Muscle of back (tissue), 11 donors: ENCODE data around the gene ANKRD55. TPM values are rescaled to one million over a fixed set of nuclear protein-coding genes. Genes with fewer than 3 reads are reported as not detected.
"Not testable (repeated sequence)": the region's sequence is repeated elsewhere in the genome, so short reads cannot be mapped to it uniquely, and the experiment has no call there.

Source experiments
- DNase-seq, 3 donors: peaks; one replicate each; pipeline versions ENCODE4 v3.0.0 to v3.0.0-alpha.2; 2013
- polyA plus RNA-seq, 10 donors: library from polyadenylated mRNA; unstranded; fragments of 120-200 nt; gene quantifications; one replicate each; pipeline ENCODE4 v1.2.1, GENCODE V29; 2013; ENCODE audit not compliant: insufficient read length in 10 of 10

The ANKRD55 gene
- polyA plus RNA-seq, 10 donors, result 0.23 to 1.2 (median 0.45) TPM; not detected in 3

DNA sequence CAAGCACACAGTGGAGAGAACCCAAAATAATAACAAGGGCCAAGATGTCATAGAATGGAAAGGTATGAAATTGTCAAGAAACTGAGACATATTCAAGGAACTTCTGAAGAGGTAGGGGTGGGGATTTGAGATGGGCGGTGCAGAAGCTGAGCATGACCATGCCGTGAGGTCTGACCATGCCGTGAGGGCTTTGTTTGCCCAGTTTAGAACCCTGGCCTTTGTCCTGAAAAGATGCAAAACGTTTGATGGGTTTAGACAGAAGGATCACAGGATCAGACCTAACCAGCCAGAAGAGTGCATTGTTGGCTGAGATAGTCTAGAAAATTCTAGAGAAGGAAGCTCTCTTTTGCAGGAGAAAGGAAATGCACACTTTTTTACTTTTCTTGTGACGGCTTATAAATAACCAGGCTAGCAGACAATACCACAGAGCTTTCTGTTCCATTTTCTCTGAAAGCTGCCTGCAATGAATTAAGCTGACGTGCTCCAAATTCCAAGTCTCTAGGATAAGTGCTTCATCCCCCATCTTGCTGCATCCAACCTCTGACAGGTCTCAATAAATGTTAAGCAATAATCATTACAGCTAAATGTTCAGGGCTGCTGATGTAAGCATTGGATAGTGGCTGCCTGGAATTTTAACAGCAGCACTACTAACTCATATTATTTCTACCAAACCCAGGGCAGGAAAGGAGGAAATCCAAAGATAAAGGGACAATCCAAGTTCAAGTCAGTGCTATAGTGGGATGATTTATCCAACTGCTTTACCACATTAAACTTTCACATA lies 127.4 kb downstream of the ANKRD55 start:
- DNase-seq, result peak in 2 of 3 donors; percentile 61 to 66

DNA sequence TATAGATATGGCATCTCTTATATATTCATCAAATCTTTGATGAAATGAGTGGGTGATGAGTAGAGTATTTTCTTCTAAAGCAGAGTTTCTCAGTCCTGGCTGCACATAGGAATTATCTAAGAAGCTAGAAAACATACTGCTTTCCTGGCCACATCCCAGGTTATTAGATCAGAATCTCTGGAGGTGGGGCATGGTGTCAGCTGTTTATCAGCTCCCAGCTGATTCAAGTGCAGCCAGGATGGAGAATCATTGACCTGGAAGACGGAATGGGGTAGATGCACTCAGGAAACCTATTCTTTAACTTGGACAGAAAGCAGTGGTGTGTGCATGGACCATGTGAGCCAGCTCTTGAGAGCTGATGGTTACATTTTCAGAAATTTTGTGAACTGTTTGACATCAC lies 130.2 kb downstream of the ANKRD55 start:
- DNase-seq, result peak in 1 of 3 donors; percentile 67

DNA sequence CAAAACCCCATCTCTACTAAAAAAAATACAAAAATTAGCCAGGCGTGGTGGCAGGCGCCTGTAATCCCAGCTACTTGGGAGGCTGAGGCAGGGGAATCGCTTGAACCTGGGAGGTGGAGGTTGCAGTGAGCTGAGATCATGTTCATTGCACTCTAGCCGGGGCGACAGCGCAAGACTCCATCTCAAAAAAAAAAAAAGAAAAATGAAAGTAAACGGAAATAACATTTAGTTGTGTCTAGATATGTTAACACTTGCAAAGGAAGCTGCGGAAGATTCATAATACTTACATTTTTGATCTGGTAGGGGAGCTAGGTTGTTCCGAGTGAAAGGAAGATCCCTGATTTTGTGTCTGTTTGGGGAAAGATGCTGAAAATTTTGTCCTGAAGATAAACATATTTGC lies 130.9 kb downstream of the ANKRD55 start:
- not testable (repeated sequence) for DNase-seq

DNA sequence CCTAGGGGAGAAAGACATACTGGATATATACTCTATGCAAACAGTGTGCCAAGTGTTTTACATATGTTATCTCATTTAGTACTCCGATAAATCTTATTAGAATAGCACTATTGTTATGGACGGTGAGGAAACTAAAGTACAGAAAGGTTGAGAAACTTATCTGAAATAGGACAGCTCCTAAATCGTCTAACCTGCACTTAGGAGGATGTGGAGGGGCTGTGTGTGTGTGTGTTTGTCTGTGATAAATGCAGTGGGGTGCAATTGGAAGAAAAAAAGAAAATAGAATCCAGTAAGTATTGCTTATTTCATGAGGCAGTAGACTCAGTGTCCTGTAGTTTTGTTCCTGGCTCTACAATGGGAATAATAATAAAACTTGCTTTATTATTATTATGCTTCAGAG lies 131.9 kb downstream of the ANKRD55 start:
- no peak for DNase-seq

DNA sequence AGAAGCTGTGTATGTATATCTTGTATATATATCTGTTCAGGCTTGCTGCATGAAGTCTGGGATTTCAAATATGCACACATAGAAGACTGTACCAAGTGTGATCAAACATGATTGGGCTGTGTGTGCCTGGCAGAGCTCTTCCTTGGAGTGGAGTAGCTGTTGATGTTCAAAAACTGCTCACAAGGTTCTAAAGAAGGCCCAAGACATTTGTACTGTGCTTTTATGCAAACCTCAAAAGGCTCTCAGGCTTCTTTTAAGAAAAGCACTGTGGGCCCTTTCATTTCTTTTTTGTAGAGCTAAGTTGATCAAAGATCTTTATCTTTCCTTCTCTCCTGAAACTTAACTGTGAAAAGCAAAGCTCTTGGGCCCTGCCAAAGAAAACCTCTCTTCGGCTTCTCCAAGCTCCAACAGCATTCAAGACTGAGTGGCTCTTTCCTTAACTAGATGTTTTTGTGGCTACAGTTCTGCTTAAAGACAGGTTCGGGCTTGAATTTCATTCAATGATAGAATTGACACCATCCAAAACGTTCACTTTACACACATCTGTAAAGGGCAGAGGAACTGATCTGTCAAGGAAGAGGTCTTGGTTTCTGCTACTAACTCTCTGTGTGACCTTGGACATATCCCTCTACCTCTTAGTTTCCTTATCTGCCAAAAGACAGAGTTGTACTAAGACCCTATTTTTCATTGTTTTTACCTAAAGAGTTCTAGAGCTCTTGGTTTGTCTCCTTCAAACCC lies 132.5 kb downstream of the ANKRD55 start:
- DNase-seq, result no peak

DNA sequence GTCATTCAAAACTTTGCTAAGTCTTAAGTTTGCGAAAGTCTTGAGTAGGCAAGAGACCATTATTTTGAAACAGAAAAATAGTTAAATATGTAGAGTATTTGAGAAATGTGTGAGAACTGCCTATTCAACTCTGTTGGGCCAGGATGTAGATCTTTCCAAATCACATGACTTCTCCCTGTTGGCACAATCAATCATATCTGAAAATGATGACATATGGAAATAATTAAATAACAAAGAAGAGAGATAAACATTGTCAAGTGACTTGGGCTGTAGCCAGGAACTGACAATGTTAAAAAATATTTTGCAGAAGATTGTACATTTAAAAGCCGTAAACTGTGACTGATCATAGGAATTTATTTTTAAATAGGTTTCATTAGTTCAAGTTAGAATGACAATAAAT lies 133.8 kb downstream of the ANKRD55 start:
- peak; percentile 76 to 88 (median 88) for DNase-seq

DNA sequence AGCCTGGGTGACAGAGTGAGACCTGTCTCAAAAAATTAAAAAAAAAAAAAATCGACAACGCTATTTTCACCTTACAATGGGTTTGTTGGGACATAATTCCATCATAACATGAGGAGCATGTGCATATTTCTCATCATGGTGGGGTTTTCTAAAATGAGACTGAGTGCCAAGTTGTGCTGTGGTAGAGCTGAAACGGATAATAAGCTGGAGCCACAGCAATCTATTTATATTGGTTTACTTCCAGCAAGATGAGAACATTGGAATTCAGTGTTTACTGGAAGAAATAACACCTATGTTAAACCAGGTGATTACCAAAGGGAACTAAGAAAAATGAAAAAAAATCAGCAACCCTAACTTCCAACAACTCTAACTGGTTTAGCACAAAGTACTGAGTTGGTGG lies 136.1 kb downstream of the ANKRD55 start:
- DNase-seq, result no peak

DNA sequence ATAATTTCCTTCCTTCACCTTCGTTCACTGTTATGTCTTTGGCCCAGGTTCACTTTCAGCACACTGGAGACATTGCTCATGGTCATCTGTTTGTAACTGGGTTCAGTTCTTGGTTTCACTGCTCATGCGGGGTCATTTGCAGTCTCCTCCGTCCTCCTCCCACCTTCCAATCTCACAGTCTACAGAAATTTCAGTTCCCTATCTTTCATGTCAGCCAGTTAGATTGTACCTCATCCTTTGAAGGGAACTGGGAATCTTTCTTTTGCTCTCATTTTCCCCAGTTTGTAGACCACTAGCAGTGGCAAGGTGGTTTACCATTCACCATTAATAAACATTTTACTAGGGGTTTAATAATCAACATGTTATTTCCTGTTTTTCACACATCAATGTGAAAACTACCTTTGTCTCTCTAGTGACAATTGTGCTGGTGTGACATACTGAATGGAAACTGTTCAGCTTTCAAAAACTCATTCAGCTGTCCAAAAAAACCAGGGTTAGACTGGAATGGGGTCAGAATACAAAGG lies 137.5 kb downstream of the ANKRD55 start:
- no peak for DNase-seq

DNA sequence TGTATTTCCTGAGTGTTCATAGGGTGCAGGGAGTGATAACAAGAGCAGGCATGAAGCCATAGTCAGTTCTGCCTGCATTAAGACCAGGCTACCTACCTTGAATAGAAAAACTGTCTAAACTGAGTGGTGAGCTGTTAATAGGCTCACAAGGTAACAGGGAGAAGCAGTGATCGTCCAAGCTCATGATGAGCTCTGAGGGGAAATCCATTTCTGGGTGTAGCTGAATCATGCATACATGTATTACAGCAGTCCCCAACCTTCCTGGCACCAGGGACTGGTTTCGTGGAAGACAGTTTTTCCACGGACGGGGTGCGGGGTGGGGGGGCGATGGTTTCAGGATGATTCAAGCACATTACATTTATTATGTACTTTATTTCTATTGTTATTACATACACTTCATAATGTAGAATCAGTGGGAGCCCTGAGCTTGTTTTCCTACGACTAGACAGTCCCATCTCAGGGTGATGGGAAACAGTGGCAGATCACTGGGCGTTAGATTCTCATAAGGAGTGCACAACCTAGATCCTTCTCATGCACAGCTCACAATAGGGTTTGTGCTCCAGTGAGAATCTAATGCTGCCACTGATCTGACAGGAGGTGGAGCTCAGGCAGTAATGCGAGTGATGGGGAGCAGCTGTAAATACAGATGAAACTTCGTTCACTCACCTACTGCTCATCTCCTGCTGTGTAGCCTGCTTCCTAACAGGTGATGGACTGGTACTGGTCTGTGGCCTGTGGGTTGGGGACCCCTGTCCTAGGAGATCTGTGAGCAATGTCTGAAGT lies 138.4 kb downstream of the ANKRD55 start:
- no peak for DNase-seq

DNA sequence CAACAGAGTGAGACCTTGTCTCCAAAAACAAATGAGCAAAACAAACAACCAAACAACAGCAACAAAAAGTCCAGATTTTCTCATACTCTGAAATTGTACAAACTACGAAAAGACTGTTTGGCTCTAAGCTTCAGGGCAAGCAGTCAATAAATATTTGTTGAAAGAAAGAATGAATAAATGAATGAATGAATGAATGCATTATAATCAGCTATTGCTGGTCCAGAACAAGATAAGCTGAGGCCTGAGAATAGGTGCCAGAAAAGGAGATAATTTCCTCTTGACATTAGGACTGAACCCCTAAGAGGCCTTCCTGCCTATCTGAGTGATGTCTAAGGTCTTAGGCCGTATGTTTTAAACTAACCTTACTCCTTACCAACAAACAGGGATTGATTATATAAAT lies 139.2 kb downstream of the ANKRD55 start:
- DNase-seq, result no peak

DNA sequence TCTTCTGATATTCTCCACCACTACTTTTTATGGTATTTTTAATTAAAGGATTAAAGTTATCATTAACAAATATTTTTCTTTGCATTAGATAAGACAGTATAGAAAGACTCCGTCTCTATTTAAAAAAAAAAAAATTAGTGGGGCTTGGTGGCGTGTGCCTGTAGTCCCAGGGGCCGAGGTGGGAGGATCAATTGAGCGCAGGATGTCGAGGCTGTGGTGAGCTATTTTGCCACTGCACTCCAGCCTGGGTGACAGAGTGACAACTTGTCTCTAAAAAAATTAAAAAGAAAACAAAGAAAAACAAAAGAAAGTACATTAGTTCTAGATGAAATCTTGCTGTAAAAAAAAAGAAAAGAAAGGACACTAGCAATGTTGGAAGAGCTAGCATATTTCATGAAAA lies 141.0 kb downstream of the ANKRD55 start:
- no peak for DNase-seq

DNA sequence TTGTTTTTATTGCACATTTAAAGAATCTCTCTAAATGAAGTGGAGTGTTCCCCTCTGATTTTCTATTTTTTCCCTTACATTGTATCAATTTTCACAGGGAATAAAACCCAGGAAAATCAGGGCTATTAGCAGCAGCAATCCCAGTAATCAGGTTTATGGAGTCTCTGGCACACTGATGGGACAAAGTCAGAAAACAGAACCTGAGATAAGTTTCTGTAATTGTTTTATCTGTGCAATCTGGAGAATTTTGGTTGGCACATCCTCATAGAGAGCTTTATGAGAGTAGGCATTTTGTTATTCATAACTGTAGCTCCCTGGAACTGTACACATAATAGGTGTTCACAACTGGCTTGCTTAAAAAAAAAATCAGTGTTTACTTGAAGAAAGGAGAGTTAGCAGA lies 141.5 kb downstream of the ANKRD55 start:
- no peak for DNase-seq

DNA sequence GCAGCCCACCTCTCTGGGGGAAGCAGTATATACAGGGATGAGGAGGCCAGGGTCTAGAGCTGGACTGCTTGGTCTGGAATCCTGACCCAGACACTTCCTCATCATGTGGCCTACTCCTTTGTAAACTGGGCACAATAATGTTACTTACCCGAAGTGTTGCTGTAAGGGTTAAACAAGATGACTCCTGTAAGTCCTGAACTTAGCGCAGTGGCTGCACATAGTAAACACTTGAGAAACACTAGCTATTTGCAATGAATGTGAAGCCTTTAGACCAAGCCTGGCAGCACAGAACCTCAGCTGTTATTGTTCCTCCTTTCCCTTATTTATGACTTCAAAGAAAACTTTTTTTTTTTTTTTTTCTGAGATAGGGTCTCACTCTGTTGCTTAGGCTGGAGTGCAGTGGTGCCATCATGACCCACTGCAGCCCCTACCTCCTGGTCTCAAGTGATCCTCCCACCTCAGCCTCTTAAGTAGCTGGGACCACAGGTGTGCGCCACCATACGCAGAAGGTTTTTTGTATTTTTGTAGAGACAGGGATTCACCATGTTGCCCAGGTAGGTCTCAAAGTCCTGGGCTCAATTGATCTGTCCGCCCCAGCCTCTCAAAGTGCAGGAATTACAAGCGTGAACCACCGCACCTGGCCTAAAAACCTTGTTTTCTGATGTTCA lies 142.2 kb downstream of the ANKRD55 start:
- no peak for DNase-seq

DNA sequence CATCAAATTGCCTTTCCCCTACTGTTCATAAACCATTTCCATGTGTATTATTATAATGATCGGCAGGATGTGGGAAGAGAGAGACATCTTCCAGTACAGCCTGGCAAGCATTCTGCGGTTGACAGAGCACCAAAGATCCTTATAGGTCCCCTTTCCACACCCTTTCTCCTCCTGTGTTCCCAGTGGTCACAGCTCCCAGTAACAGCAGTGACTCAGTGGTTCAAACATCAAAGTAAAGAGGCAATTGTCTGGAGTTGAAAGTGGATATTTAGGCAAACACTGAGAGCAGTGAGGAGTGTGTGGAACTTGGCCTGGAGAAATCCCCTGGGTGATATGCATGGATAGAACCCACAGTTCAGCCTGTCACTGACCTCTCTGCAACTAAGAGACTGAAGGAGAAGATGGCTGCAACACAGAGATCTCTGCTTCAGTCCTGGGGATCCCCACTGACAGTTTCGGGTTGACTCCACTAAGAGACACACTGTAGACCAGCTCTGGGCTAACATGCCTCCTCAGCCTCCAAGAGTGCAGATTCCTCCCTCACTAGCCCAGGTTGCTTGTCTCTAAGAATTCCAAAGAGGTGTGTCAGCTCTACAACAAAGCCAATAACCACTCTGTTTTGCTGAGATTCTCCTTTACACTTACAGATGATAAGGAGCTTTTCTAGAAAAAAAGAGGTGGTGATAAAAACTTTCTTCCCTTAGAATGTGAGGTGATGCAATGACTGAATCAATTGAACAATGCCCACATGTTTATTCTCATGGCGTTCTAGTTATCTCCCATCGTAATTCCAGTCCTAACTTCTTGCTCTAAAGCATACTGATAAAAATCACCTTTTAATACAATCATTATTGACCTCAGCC lies 143.9 kb downstream of the ANKRD55 start:
- peak in 2 of 3 donors; percentile 39 to 81 for DNase-seq

DNA sequence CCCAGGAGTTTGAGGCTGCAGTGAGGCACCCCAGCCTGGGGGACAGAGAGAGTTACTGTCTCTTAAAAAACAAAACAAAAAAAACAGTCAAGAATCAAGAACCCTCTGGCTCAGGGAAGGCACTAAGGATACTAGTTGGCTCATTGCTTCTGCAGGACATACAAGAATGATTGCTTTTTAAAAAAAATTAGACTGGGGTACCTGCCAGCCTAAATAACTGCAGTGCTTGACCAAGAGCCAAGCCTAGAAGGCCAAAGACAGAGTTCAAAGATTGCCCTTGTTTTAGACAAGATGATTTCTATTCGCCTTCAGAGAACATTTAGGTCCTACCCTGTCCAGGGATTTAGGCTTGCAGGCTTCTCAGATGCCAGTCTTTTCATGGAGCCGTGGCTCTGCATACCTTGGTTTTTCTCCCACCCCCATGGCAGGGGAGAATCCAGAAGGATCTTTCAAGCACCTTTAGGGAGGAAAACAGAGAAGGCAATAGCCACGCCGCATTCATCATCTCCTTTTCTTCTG lies 144.6 kb downstream of the ANKRD55 start:
- DNase-seq, result no peak

DNA sequence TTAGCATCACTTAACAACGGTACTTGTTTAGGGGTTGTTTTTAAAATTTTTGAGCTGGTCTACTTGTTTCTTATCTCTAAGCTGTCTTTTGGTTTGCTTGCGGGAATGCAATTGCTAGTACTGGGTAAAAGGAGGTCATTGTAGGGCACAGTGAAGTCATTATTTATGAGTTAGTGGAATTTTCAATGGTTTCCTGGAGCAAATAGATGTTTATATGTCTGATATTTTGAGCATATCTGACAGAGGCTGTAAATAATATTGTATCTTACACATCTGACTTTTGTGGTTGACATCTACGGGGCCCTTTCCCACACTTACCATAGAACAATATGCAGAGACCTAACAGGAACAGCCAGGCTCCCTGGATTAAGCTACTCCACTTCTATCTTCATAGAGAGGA lies 147.9 kb downstream of the ANKRD55 start:
- DNase-seq, result no peak

DNA sequence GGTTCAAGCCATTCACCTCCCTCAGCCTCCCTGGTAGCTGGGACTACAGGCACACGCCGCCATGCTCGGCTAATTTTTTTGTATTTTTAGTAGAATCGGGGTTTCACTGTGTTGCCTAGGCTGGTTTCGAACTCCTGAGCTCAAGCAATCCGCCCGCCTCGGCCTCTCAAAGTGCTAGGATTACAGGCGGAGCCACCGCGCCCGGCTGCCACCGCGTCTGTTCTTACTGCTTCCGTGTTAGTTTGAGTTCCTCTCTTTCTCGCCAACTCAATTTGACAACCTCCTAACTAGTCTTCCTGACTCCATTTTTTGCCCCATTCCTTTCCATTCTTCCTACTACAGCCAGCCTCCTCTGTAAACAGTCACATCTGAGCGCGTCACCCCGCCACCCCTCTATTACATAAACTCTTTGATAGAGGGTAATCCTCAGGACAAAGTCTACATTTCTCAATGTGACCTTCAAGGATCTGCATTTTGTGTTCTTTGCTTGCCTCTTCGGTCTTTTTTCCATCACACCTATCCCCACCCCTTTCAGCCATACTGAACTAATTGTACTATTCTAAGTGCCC lies 149.8 kb downstream of the ANKRD55 start:
- no peak for DNase-seq

DNA sequence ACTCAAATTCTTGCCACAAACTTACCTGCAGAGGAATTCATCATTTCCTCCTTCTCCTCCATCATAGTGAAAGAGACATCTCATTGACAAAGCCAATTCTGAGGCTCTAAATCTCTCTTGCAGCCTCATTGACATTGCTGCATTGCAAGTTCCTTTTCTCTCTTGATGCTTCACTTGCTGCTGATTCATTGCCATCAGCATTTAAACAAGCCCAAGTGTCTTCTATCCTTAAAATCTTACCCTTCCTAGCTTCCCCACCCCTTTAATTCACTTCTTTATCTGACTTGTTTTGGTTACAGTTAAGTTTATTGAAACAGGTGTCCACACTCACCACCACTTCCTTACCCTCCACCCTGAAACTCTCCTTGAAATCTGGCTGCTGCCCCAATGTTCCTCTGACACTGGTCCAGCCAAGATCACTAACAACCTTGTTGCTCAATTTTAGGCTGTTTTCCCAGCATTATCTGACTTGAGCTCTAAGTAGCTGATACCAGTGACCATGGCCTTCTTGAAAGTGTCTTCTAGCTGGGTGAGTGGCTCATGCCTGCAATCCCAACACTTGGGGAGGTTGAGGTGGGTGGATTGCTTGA lies 152.0 kb downstream of the ANKRD55 start:
- not testable (repeated sequence) for DNase-seq

DNA sequence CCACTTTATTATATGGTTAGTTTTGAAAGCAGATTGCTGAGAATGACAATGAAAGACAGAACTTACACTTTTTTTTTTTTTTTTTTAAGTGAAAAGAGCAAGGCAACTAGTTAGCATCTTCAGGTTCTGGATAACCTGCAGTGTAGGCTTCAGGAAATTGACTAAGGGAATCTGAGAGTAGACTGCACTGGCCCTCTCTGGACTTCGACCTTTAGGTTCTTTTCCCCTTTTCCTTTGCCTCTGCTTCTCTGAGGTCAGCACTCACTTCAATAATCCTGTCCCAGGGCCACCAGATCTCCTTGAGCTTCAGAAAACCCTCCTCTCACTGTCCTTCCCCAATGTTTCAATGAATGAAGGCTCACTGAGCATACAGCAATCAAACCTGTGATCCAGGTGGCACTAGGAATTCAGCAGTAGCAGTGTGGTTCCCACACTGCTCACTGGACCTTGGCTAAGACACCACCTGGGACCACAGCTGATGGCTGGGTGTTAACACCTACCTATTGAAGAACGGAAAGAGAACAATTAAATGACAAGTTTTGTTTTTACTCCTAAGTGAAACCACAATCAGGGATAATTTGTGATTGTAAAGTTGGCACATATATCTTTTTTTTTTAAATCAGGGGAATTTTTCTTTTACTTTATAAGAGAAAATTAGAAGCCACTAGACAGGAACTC lies 152.6 kb downstream of the ANKRD55 start:
- no peak for DNase-seq
